ENCODE data around the gene CD247. TPM values are rescaled to one million over a fixed set of nuclear protein-coding genes. Genes with fewer than 3 reads are reported as not detected.

CD247 gene
- total RNA-seq, 1 donor from 2014 or later = 1.3 TPM

GRCh38 chr1:167465018-167465417 lies 53.3 kb downstream of the CD247 start:
- Histone ChIP-seq H3K27me3 (no peaks in the 10 kb centered on the region), H3K4me3 (no peak overlapping the region), H3K9ac (no peak overlapping the region), H3K79me2 (ENCODE audit: low read depth) (no peaks in the 10 kb centered on the region), H3K27ac (no peak overlapping the region), H3K4me2 (no peak overlapping the region), H2AFZ (replicated peaks) (no peak overlapping the region), H3K9me3 (ENCODE audit: low read depth) (no peaks in the 10 kb centered on the region), H3K4me1 (peaks cover 48% of the 10 kb centered on the region), H3F3A (ENCODE audit: low read depth) (peaks cover 42% of the 10 kb centered on the region), H4K20me1 (ENCODE audit: low read depth) (no peaks in the 10 kb centered on the region), H3K36me3 (no peaks in the 10 kb centered on the region)
- Mint-ChIP-seq H3K9me3 (no peaks in the 10 kb centered on the region), H3K27ac (peak overlapping the region; percentile 72), H3K27me3 (ENCODE audit: insufficient read depth, low read depth) (peaks cover 7% of the 10 kb centered on the region), H3K4me1 (peaks cover 58% of the 10 kb centered on the region), H3K36me3 (no peaks in the 10 kb centered on the region), H3K4me3 (no peak overlapping the region)
- no peak for DNase-seq (ENCODE audit: low spot score)
- no peak for TF ChIP-seq EZH2phosphoT487 (IDR thresholded peaks at IDR 0.05)
- TF ChIP-seq, protein P1, sequence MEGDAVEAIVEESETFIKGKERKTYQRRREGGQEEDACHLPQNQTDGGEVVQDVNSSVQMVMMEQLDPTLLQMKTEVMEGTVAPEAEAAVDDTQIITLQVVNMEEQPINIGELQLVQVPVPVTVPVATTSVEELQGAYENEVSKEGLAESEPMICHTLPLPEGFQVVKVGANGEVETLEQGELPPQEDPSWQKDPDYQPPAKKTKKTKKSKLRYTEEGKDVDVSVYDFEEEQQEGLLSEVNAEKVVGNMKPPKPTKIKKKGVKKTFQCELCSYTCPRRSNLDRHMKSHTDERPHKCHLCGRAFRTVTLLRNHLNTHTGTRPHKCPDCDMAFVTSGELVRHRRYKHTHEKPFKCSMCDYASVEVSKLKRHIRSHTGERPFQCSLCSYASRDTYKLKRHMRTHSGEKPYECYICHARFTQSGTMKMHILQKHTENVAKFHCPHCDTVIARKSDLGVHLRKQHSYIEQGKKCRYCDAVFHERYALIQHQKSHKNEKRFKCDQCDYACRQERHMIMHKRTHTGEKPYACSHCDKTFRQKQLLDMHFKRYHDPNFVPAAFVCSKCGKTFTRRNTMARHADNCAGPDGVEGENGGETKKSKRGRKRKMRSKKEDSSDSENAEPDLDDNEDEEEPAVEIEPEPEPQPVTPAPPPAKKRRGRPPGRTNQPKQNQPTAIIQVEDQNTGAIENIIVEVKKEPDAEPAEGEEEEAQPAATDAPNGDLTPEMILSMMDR (IDR thresholded peaks at IDR 0.05) = no peak
- no peak for TF ChIP-seq EZH2 (IDR thresholded peaks at IDR 0.05)

- no peak for TF ChIP-seq EZH2phosphoT487 (IDR thresholded peaks at IDR 0.05)
- TF ChIP-seq, protein P1 (IDR thresholded peaks at IDR 0.05) = no peak
- no peak for TF ChIP-seq EZH2 (IDR thresholded peaks at IDR 0.05)
- Histone ChIP-seq H3K9me3 (ENCODE audit: low read depth) (no peaks in the 10 kb centered on the region), H3K27me3 (no peaks in the 10 kb centered on the region), H4K20me1 (ENCODE audit: low read depth) (no peaks in the 10 kb centered on the region), H3F3A (ENCODE audit: low read depth) (peaks cover 42% of the 10 kb centered on the region), H3K4me3 (no peak overlapping the region), H2AFZ (replicated peaks) (no peak overlapping the region), H3K27ac (peak overlapping the region; percentile 57), H3K36me3 (no peaks in the 10 kb centered on the region), H3K4me2 (peak overlapping the region; percentile 46), H3K4me1 (peaks cover 48% of the 10 kb centered on the region), H3K79me2 (ENCODE audit: low read depth) (no peaks in the 10 kb centered on the region), H3K9ac (no peak overlapping the region)
- Mint-ChIP-seq H3K4me1 (peaks cover 51% of the 10 kb centered on the region), H3K36me3 (no peaks in the 10 kb centered on the region), H3K9me3 (no peaks in the 10 kb centered on the region), H3K4me3 (no peak overlapping the region), H3K27me3 (ENCODE audit: insufficient read depth, low read depth) (peaks cover 7% of the 10 kb centered on the region), H3K27ac (no peak overlapping the region)
- DNase-seq (ENCODE audit: low spot score) = peak; percentile 49
Measured at GRCh38 chr1:167463875-167464575, 54.3 kb downstream of the CD247 start.

DNA sequence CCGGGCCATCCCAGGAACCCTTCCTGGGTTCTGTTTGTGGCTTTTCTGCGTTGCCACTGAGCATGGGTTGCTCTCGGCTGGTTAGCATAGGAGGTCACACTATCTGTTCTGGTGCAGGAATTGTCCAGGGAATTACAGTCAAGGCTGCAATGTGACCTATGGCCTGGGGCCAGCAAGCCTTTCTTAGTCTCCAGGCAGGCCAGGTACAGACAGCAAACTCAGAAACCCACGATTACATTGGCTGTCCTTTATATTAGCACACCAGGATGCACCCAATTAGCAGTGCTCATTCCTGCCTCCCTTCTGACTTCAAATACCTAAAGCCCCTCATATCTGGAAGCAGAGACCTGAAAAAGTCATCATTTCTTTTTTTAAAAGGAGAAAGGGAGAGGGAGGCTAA lies 55.2 kb downstream of the CD247 start:
- H3K9ac ChIP-seq = no peak overlapping the region
- Mint-ChIP-seq H3K4me3 (no peak overlapping the region), H3K9me3 (no peaks in the 10 kb centered on the region), H3K27me3 (ENCODE audit: insufficient read depth, low read depth) (peaks cover 7% of the 10 kb centered on the region), H3K27ac (peak overlapping the region; percentile 3), H3K4me1 (peaks cover 44% of the 10 kb centered on the region), H3K36me3 (no peaks in the 10 kb centered on the region)
- H4K20me1 ChIP-seq (ENCODE audit: low read depth) = no peaks in the 10 kb centered on the region
- H3F3A ChIP-seq (ENCODE audit: low read depth) = peaks cover 37% of the 10 kb centered on the region
- no peaks in the 10 kb centered on the region for H3K79me2 ChIP-seq (ENCODE audit: low read depth)
- H2AFZ ChIP-seq (replicated peaks) = no peak overlapping the region
- no peak overlapping the region for H3K4me3 ChIP-seq
- no peak overlapping the region for H3K27ac ChIP-seq
- no peak for TF ChIP-seq EZH2phosphoT487 (IDR thresholded peaks at IDR 0.05)
- TF ChIP-seq, protein P1 (IDR thresholded peaks at IDR 0.05) = no peak
- TF ChIP-seq EZH2 (IDR thresholded peaks at IDR 0.05) = no peak
- peak; percentile 39 for DNase-seq (ENCODE audit: low spot score)
- no peaks in the 10 kb centered on the region for H3K9me3 ChIP-seq (ENCODE audit: low read depth)
- H3K27me3 ChIP-seq = peaks cover 2% of the 10 kb centered on the region
- H3K36me3 ChIP-seq = no peaks in the 10 kb centered on the region
- peaks cover 43% of the 10 kb centered on the region for H3K4me1 ChIP-seq
- H3K4me2 ChIP-seq = peak overlapping the region; percentile 46
